ENCODE data around the gene LSAMP.

The LSAMP gene

DNA sequence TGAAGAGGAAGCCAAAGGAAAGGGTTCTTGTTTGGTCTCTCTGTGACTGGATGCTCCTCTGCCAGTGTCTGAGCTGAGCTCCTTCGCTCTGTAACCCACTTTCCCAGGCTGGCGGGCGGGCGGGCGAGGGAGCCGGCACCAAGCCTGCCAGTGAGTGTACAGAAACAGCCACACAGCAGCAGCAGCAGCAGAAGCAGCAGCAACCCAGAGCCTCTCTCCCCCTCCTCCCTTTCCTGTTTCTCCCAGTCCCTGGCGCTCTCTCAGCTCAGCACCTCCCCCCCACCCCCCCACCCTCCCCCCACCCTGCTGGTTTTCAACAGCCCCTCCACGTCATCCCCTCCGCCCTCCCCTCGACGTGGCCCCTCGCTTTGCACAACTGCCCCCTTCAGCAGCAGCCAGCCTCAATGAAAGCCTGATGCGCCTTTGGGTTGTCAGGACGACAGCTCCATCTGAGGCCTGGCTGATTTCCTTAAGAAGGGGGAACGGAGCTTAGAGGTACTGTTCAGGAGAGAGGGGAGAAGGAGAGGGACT is at the start of gene LSAMP:
TSS of gene LSAMP (minus strand) at position 177 of the 531 bp plus-strand sequence.
- DNase-seq (ENCODE audit: low read depth), result peak; percentile 6
- peak within 1 kb of the TSS; percentile 46 for H3K4me3 ChIP-seq (ENCODE audit: low read depth, low read length)
- TF ChIP-seq, protein P1, sequence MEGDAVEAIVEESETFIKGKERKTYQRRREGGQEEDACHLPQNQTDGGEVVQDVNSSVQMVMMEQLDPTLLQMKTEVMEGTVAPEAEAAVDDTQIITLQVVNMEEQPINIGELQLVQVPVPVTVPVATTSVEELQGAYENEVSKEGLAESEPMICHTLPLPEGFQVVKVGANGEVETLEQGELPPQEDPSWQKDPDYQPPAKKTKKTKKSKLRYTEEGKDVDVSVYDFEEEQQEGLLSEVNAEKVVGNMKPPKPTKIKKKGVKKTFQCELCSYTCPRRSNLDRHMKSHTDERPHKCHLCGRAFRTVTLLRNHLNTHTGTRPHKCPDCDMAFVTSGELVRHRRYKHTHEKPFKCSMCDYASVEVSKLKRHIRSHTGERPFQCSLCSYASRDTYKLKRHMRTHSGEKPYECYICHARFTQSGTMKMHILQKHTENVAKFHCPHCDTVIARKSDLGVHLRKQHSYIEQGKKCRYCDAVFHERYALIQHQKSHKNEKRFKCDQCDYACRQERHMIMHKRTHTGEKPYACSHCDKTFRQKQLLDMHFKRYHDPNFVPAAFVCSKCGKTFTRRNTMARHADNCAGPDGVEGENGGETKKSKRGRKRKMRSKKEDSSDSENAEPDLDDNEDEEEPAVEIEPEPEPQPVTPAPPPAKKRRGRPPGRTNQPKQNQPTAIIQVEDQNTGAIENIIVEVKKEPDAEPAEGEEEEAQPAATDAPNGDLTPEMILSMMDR (conservative IDR thresholded peaks at IDR 0.05; ENCODE audit: low read depth, low read length), result no peak

DNA sequence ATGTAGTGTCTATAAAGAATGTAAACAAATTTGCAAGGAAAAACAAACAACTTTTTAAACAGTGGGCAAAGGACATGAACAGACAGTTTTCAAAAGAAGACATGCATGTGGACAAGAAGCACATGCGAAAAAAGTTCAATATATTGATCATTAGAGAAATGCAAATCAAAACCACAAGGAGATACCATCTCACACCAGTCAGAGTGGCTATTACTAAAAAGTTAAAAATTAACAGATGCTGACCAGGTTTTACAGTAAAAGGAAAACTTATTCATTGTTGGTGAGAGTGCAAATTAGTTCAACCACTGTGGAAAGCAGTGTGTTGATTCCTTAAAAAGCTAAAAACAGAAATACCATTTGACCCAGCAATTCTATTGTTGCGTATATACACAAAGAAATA is 47.1 kb upstream of the LSAMP start:
- TF ChIP-seq, protein P1 (conservative IDR thresholded peaks at IDR 0.05; ENCODE audit: low read depth, low read length), result no peak
- no peak overlapping the region for H3K4me3 ChIP-seq (ENCODE audit: low read depth, low read length)
- DNase-seq (ENCODE audit: low read depth), result no peak

DNA sequence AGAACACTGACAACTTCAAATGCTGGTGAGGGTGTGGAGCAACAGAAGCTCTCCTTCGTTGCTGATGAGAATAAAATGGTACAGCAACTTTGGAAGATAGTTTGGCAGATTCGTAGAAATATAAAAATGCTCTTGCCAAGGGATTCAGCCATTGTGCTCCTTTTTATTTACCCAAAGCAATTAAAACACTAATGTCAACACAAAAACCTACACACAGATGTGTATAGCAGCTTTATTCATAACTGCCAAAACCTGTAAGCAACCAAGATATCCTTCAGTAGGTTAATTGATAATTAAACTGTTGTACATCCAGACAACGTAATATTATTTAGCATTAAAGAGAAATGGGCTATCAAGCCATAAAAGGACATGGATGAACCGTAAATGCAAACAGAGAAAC is 37.8 kb upstream of the LSAMP start:
- TF ChIP-seq, protein P1 (conservative IDR thresholded peaks at IDR 0.05; ENCODE audit: low read depth, low read length), result no peak
- DNase-seq (ENCODE audit: low read depth), result no peak
- no peak overlapping the region for H3K4me3 ChIP-seq (ENCODE audit: low read depth, low read length)

DNA sequence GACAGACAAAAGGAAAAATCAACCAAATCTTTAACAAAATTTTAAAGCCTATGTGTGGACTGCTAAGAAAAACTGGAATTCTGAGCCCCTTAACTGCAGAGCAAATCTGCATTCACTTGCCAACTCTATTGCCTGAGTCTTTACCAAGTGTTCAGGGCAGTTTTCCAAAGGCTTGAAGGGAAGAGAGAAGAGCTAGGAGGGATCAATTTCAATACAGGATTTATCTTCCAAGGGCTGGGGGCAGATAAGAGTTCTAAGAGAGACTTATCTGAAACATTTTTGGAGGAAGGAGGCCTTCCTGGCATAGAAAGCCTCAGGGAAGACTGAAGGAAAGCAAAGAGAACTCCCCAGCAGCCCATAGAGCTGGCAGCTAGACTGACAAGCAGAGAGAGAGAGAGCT is 31.4 kb upstream of the LSAMP start:
- no peak overlapping the region for H3K4me3 ChIP-seq (ENCODE audit: low read depth, low read length)
- TF ChIP-seq, protein P1 (conservative IDR thresholded peaks at IDR 0.05; ENCODE audit: low read depth, low read length), result no peak
- no peak for DNase-seq (ENCODE audit: low read depth)

DNA sequence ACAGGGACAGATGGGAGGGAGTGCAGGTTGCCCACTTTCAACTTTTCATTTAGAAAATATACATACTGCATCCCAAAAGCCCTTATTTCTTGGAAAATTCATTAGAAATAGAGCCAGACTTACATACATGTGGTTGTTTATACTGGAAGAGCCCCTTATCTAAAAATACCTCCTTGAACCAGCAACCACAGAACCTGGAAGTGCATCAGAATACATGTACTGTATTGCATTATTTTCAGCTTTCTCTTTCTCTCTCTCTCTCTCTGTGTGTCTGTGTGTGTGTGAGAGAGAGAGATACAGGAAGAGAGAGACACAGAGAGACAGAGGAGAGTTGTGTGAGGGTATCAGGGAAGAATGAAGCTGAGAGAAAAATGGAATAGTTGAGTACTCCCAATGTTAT is 29.5 kb upstream of the LSAMP start:
- no peak for DNase-seq (ENCODE audit: low read depth)
- H3K4me3 ChIP-seq (ENCODE audit: low read depth, low read length), result no peak overlapping the region
- TF ChIP-seq, protein P1 (conservative IDR thresholded peaks at IDR 0.05; ENCODE audit: low read depth, low read length), result no peak

DNA sequence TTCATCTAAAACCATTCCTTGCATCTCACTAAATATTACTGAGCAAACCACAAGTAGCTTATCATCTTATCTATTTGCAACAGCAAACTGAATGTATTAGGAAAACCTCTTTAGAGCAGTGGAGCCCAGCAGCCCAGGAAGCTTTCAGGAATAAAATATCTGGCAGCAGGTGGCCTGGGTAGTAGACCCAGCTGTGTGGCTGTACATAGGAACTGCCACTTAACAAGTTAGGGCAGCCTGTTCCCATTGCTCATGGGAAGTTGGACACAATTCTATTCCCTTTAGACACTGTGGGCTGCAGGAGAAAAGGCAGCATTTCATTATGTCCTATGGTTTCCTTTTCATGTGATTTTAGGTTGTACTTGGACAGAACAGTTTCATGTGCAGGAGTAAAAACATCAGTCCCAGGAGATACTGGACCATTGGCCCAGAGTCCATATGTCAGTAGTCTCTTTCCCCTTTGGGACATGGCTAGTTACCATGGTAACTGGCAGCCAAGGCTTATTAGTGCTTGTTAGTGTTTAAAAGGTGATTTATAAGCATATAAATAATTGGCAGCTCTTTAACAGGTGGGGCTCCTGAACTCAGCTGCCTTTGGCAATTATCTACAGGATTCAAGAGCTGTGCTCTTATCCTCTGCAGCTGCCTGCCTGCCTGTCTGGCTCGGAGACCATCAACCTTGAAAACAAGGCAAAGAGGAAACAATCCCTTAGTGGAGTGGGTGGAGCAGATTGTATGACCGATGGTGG is 28.9 kb upstream of the LSAMP start:
- H3K4me3 ChIP-seq (ENCODE audit: low read depth, low read length), result no peak overlapping the region
- no peak for DNase-seq (ENCODE audit: low read depth)
- TF ChIP-seq, protein P1 (conservative IDR thresholded peaks at IDR 0.05; ENCODE audit: low read depth, low read length), result no peak

DNA sequence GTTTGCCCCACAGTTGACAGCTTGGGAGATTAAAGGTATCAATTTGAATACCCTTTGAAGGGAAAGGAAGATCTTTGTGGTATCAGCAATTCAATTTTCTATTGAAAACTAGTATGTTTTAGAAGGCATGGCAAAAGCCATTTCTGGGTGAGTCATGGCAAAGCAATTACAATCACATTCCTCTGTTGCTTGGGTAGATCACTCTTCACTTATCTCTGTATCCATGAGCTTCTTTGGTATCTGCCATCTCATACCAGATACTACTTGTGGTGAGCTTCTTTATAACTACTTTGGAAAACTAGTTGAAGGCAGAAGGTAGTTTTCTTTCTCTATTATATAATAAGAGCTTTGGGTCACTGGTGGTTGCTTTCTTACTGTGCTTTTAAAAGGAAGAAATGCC is 28.3 kb upstream of the LSAMP start:
- no peak overlapping the region for H3K4me3 ChIP-seq (ENCODE audit: low read depth, low read length)
- TF ChIP-seq, protein P1 (conservative IDR thresholded peaks at IDR 0.05; ENCODE audit: low read depth, low read length), result no peak
- DNase-seq (ENCODE audit: low read depth), result peak; percentile 11
